ENCODE results near the gene CORO7. TPM values are rescaled to one million over a fixed set of nuclear protein-coding genes. Genes with fewer than 3 reads are reported as not detected.

Gene CORO7
- total RNA-seq, 4 donors from 2014 or later, result 18.8 to 29.6 (median 25.7) TPM

DNA sequence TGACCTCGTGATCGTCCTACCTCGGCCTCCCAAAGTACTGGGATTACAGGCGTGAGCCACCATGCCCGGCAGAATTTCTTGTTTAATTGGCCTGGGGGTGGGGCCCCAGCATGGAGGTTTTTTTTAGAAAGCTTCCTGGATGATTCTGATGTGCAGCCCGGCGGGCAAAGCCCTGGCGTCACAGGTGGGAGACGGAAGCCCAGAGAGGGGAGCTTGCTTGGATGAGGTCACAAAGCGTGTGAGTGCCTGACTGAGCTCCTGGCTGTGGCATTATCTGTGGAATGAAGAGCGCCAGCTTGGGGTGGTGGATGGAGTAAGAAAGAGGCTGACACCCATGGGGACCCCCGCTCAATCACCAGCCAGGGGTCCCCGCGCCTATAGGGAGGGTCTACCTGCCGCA lies 40.7 kb downstream of the CORO7 start:
- Histone ChIP-seq H3K9me3 (no peaks in the 10 kb centered on the region), H3K27ac (peak overlapping the region; percentile 87), H3K27me3 (no peaks in the 10 kb centered on the region), H3K36me3 (peaks cover 3% of the 10 kb centered on the region), H3K4me1 (peaks cover 89% of the 10 kb centered on the region), H3K4me3 (peak overlapping the region; percentile 26)
- WGBS, result 71% methylated on average over 12 of the region's 15 CpGs
- TF ChIP-seq POLR2A (IDR thresholded peaks at IDR 0.05) (no peak), EP300 (IDR thresholded peaks at IDR 0.05) (no peak), POLR2AphosphoS5 (IDR thresholded peaks at IDR 0.05) (no peak)
- TF ChIP-seq, protein P1, sequence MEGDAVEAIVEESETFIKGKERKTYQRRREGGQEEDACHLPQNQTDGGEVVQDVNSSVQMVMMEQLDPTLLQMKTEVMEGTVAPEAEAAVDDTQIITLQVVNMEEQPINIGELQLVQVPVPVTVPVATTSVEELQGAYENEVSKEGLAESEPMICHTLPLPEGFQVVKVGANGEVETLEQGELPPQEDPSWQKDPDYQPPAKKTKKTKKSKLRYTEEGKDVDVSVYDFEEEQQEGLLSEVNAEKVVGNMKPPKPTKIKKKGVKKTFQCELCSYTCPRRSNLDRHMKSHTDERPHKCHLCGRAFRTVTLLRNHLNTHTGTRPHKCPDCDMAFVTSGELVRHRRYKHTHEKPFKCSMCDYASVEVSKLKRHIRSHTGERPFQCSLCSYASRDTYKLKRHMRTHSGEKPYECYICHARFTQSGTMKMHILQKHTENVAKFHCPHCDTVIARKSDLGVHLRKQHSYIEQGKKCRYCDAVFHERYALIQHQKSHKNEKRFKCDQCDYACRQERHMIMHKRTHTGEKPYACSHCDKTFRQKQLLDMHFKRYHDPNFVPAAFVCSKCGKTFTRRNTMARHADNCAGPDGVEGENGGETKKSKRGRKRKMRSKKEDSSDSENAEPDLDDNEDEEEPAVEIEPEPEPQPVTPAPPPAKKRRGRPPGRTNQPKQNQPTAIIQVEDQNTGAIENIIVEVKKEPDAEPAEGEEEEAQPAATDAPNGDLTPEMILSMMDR (IDR thresholded peaks at IDR 0.05), result no peak
- DNase-seq (ENCODE audit: low spot score in 2 of 2), result no peak

DNA sequence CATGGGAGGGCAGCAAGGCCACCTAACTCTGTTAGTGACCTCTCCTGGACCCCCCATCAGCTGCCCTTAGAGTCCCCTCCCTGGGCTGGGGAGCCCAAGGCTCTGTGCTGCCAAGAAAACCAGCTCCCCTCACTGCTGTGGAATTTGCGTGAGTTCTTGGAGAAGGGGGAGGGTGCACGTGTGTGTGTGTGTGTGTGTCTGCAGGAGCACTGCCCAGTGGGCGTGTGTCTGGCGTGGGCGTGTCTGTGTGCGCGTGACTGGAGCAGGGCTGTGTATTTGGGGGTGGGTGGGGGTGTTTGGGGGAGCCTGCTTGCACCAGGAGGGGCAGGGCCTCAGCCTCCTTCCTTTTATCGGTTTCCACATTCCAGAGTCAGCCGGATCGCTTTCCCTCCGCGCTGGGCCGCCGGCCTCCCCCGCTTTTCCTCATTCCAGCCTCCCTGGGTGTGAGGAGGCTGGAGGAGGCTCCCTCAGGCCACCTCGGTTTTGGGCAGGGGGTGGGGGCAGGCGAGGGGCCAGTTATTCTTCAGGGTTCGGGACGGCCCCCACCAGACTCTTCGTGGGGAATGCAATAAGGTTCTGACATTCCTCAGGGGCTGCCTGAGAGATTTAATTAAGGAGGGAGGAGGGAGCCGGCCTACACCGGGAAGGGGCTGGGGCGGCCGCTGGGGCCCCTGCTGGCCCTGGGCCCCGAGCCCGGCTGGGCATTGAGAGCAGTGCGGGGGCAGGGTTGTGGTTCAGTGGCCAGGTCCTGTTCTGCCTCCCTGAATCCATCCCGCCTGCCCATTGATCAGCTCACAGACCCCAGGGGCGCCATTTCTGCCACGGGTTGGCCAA lies 42.3 kb downstream of the CORO7 start:
- WGBS, result 25% methylated on average over 15 of the region's 30 CpGs
- Histone ChIP-seq H3K4me1 (peaks cover 96% of the 10 kb centered on the region), H3K4me3 (peak overlapping the region; percentile 86), H3K9me3 (no peaks in the 10 kb centered on the region), H3K36me3 (no peaks in the 10 kb centered on the region), H3K27me3 (no peaks in the 10 kb centered on the region), H3K27ac (peak overlapping the region; percentile 87)
- TF ChIP-seq POLR2A (IDR thresholded peaks at IDR 0.05) (peak in 1 of 2 donors; percentile 34), POLR2AphosphoS5 (IDR thresholded peaks at IDR 0.05) (peak in 2 of 3 donors; percentile 44 to 71), EP300 (IDR thresholded peaks at IDR 0.05) (no peak)
- TF ChIP-seq, protein P1 (IDR thresholded peaks at IDR 0.05), result no peak
- DNase-seq (ENCODE audit: low spot score in 2 of 2), result peak; percentile 90 to 92

DNA sequence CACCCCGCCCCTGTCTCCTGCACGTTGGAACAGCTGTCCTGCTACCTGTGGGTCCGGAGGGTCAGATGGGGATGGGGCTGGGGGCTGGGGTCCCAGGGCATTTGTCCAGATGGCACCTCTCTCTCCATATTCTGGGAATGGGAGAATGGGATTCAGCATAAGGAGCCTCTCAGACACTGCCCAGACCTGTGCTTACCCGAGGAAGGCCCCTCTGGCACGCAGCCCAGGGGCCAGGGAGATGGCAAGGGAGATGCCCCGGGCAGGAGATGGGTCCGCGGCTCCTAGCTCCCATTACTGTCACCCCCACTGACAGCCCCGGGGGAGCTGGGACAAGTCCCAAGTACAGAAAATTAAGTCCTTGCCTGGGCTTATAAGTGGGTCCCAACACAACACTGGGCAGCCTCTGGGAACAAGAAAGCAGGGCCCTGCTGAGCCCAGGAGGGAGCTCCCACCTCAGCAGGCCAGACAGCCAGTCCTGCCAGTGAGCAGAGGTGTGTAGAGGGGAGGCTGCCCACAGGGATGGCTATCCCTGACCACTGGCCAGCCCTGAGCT lies 43.0 kb downstream of the CORO7 start:
- no peaks in the 10 kb centered on the region for H3K9me3 ChIP-seq
- H3K27me3 ChIP-seq, result no peaks in the 10 kb centered on the region
- DNase-seq (ENCODE audit: low spot score in 2 of 2), result peak; percentile 69 to 80
- H3K27ac ChIP-seq, result peak overlapping the region; percentile 87
- H3K36me3 ChIP-seq, result no peaks in the 10 kb centered on the region
- peak overlapping the region; percentile 86 for H3K4me3 ChIP-seq
- no peak for TF ChIP-seq POLR2A (IDR thresholded peaks at IDR 0.05)
- TF ChIP-seq EP300 (IDR thresholded peaks at IDR 0.05), result no peak
- no peak for TF ChIP-seq POLR2AphosphoS5 (IDR thresholded peaks at IDR 0.05)
- TF ChIP-seq, protein P1 (IDR thresholded peaks at IDR 0.05), result no peak
- WGBS, result 20% methylated on average over 1 of the region's 9 CpGs
- peaks cover 97% of the 10 kb centered on the region for H3K4me1 ChIP-seq

DNA sequence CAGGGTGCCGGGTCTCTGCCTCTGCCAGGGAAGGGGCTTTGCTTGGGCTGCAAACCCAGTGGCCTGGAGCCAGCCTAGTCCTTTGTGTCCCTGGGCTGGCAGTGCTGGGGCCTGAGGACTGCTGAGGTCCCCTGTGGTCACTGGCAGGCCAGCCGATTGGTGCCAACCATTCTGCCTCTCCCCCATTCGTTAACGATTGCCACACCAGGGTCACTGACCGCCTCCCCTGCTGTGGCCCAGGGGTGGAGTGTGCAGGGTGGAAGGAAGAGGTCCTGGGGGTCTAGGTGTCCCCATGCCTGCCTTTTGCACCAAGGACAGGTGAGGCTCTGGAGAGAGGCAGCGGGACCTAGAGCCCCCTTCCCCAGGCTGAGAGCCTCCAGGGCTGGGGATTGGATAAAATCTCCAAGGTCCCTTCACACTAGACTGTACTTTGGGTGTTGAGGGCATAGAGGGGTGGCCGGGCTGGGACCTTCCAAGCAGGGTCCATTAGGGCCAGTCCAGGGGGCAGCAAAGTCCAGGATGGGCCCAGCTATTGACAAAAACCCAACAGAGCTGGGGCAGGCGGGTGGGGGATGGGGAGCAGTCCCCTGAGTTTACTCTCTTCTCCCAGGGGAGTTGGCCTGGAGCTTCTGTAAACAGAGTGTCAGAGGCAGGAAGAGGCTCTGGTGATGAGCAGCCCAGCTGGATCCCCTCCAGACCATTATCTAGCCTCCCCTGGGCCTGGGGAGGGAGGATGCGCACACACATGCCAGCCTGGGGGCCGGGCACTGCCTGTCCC lies 43.6 kb downstream of the CORO7 start:
- H3K36me3 ChIP-seq, result no peaks in the 10 kb centered on the region
- TF ChIP-seq POLR2A (IDR thresholded peaks at IDR 0.05) (no peak), EP300 (IDR thresholded peaks at IDR 0.05) (no peak), POLR2AphosphoS5 (IDR thresholded peaks at IDR 0.05) (no peak)
- TF ChIP-seq, protein P1 (IDR thresholded peaks at IDR 0.05), result no peak
- peaks cover 97% of the 10 kb centered on the region for H3K4me1 ChIP-seq
- peak overlapping the region; percentile 86 for H3K4me3 ChIP-seq
- H3K27ac ChIP-seq, result peak overlapping the region; percentile 87
- DNase-seq (ENCODE audit: low spot score in 2 of 2), result peak; percentile 75 to 85
- 74% methylated on average over 6 of the region's 10 CpGs for WGBS
- no peaks in the 10 kb centered on the region for H3K9me3 ChIP-seq
- no peaks in the 10 kb centered on the region for H3K27me3 ChIP-seq

Measured in suprapubic skin (tissue), 4 donors.